Measurements from ENCODE around the gene ADARB2.

Gene ADARB2

GRCh38 chr10:1545524-1545923, 191.8 kb downstream of the ADARB2 start:
- no peak for DNase-seq (ENCODE audit: low read depth)
- TF ChIP-seq CTCF (conservative IDR thresholded peaks at IDR 0.05; ENCODE audit: control insufficient read depth, insufficient read depth, low read depth, low read length), result no peak
- H3K4me3 ChIP-seq (ENCODE audit: control insufficient read depth, low read depth, low read length), result no peak overlapping the region

GRCh38 chr10:1544929-1545328, 192.4 kb downstream of the ADARB2 start:
- DNase-seq (ENCODE audit: low read depth), result no peak
- TF ChIP-seq CTCF (conservative IDR thresholded peaks at IDR 0.05; ENCODE audit: control insufficient read depth, insufficient read depth, low read depth, low read length), result no peak
- H3K4me3 ChIP-seq (ENCODE audit: control insufficient read depth, low read depth, low read length), result no peak overlapping the region

GRCh38 chr10:1544209-1544673, 193.1 kb downstream of the ADARB2 start:
- DNase-seq (ENCODE audit: low read depth), result no peak
- no peak for TF ChIP-seq CTCF (conservative IDR thresholded peaks at IDR 0.05; ENCODE audit: control insufficient read depth, insufficient read depth, low read depth, low read length)
- H3K4me3 ChIP-seq (ENCODE audit: control insufficient read depth, low read depth, low read length), result no peak overlapping the region

GRCh38 chr10:1543596-1543995, 193.7 kb downstream of the ADARB2 start:
- no peak for TF ChIP-seq CTCF (conservative IDR thresholded peaks at IDR 0.05; ENCODE audit: control insufficient read depth, insufficient read depth, low read depth, low read length)
- DNase-seq (ENCODE audit: low read depth), result no peak

GRCh38 chr10:1542941-1543340, 194.4 kb downstream of the ADARB2 start:
- TF ChIP-seq CTCF (conservative IDR thresholded peaks at IDR 0.05; ENCODE audit: control insufficient read depth, insufficient read depth, low read depth, low read length), result no peak
- no peak overlapping the region for H3K4me3 ChIP-seq (ENCODE audit: control insufficient read depth, low read depth, low read length)
- no peak for DNase-seq (ENCODE audit: low read depth)

More at GRCh38 chr10:1543596-1543995, 193.7 kb downstream of the ADARB2 start:
- H3K4me3 ChIP-seq (ENCODE audit: control insufficient read depth, low read depth, low read length), result no peak overlapping the region

- TF ChIP-seq CTCF (conservative IDR thresholded peaks at IDR 0.05; ENCODE audit: control insufficient read depth, insufficient read depth, low read depth, low read length), result no peak
- no peak for DNase-seq (ENCODE audit: low read depth)
- H3K4me3 ChIP-seq (ENCODE audit: control insufficient read depth, low read depth, low read length), result no peak overlapping the region
These were observed 197.2 kb downstream of the ADARB2 start for GRCh38 chr10:1540144-1540543.

- no peak for DNase-seq (ENCODE audit: low read depth)
- no peak for TF ChIP-seq CTCF (conservative IDR thresholded peaks at IDR 0.05; ENCODE audit: control insufficient read depth, insufficient read depth, low read depth, low read length)
- H3K4me3 ChIP-seq (ENCODE audit: control insufficient read depth, low read depth, low read length), result no peak overlapping the region
These were observed 198.1 kb downstream of the ADARB2 start for GRCh38 chr10:1539216-1539615.

Data from fibroblast of mammary gland (primary cell).